ENCODE data around the gene GFAP. TPM values are rescaled to one million over a fixed set of nuclear protein-coding genes. Genes with fewer than 3 reads are reported as not detected.

GFAP gene
- total RNA-seq, 1 experiment from 2014 or later: 1.2 TPM

GRCh38 chr17:44919885-44920564 lies 4.7 kb upstream of the GFAP start:
- WGBS (ENCODE audit: extremely low coverage, insufficient read length, low lambda C conversion rate): no CpG with 5 or more reads among the region's 9 CpGs
- no peak overlapping the region for H2BK5ac ChIP-seq (ENCODE audit: insufficient read length, low read length)
- Mint-ChIP-seq H3K4me1 (peaks cover 17 to 32% of the 10 kb centered on the region in 2 experiments), H3K27me3 (ENCODE audit: low read depth) (peaks cover 23% of the 10 kb centered on the region), H3K27ac (no peak overlapping the region), H3K36me3 (ENCODE audit: insufficient read depth in 1 of 3, low read depth in 3 of 3) (peaks cover 0 to 3% (median 0%) of the 10 kb centered on the region in 3 experiments; a peak in 1 of 7 replicates), H3K4me3 (no peak overlapping the region; a peak in 1 of 5 replicates), H3K9me3 (no peaks in the 10 kb centered on the region)
- H2BK12ac ChIP-seq (ENCODE audit: insufficient read length, low read depth, low read length): no peak overlapping the region
- H3K18ac ChIP-seq (ENCODE audit: insufficient read length, low read depth, low read length): no peak overlapping the region
- no peaks in the 10 kb centered on the region for H3K9me3 ChIP-seq (ENCODE audit: control insufficient read depth, low read depth, low read length)
- H3K4ac ChIP-seq (ENCODE audit: low read depth, low read length): no peak overlapping the region
- DNase-seq: peak; percentile 94
- no peak overlapping the region for H4K8ac ChIP-seq (replicated peaks; ENCODE audit: insufficient read length, low read depth, low read length)
- H3K27me3 ChIP-seq (ENCODE audit: insufficient read depth, low read length): 0 out of 2 replicates have a peak, but pooled peaks cover 2% of the 10 kb centered on the region
- H3K4me2 ChIP-seq (ENCODE audit: insufficient read depth, insufficient read length, low read length): no peak overlapping the region
- H3K79me1 ChIP-seq (ENCODE audit: insufficient read depth, low read depth, low read length, poor library complexity, severe bottlenecking): no peaks in the 10 kb centered on the region
- TF ChIP-seq CTCF (conservative IDR thresholded peaks at IDR 0.05): peak; percentile 86
- no peak overlapping the region for H2BK120ac ChIP-seq (ENCODE audit: low read depth, low read length, poor library complexity, severe bottlenecking)
- no peak overlapping the region for H2AFZ ChIP-seq (ENCODE audit: low read length)
- no peak overlapping the region for H3K23ac ChIP-seq (ENCODE audit: insufficient read length, low read depth, low read length)
- H3T11ph ChIP-seq (ENCODE audit: low read length): no peak overlapping the region
- H3K23me2 ChIP-seq (ENCODE audit: insufficient read length, low read depth, low read length, poor library complexity, severe bottlenecking): no peaks in the 10 kb centered on the region
- no peaks in the 10 kb centered on the region for H4K20me1 ChIP-seq (ENCODE audit: control insufficient read depth, insufficient read depth, insufficient read length)
- H2BK20ac ChIP-seq (ENCODE audit: low read depth, low read length, poor library complexity, severe bottlenecking): no peak overlapping the region
- H4K5ac ChIP-seq (ENCODE audit: insufficient read length, low read depth, low read length): no peak overlapping the region
- no peak overlapping the region for H3K9ac ChIP-seq (ENCODE audit: extremely low read depth, insufficient read length, low read length)
- H4K91ac ChIP-seq (ENCODE audit: insufficient read length, low read depth, low read length): no peak overlapping the region
- H3K14ac ChIP-seq (ENCODE audit: insufficient read depth, low read length): no peak overlapping the region
- no peak overlapping the region for H2BK15ac ChIP-seq (ENCODE audit: low read depth, low read length)
- H3K27ac ChIP-seq (ENCODE audit: insufficient read length, low read depth, low read length): no peak overlapping the region
- H2AK5ac ChIP-seq (ENCODE audit: insufficient read length, low read length): no peak overlapping the region
- H3K79me2 ChIP-seq (ENCODE audit: insufficient read depth, low read length): no peaks in the 10 kb centered on the region
- no peak overlapping the region for H3K56ac ChIP-seq (ENCODE audit: insufficient read length, low read depth, low read length)
- H3K4me1 ChIP-seq (ENCODE audit: insufficient read depth, low read length): peaks cover 7% of the 10 kb centered on the region; the same call in 1 of the 2 replicates
